HL-60 (cell line): Measurements from ENCODE around the gene FILIP1L.

Experiments
- DNase-seq, 2 experiments: peaks; one replicate each; pipeline ENCODE4 v3.0.0-alpha.2; 2010 to 2020; ENCODE audit warnings: low read depth in 1 of 2, low spot score in 1 of 2
- H3K27ac ChIP-seq: fragments of 250-450 bp; sonication (Bioruptor Pico); replicated peaks from 2 replicates; pipeline ENCODE4 v1.5.1; 2020; ENCODE audit warnings: mild to moderate bottlenecking, moderate library complexity
- H3K27me3 ChIP-seq: fragments of 250-450 bp; sonication (Bioruptor Pico); 2 replicates; pipeline ENCODE4 v1.5.1; 2021; ENCODE audit warnings: mild to moderate bottlenecking, moderate library complexity; ENCODE audit not compliant: insufficient read depth, poor library complexity, severe bottlenecking
- H3K4me3 ChIP-seq: replicated peaks from 2 replicates; pipeline ENCODE4 v1.5.1; 2011; ENCODE audit warnings: mild to moderate bottlenecking, control low read depth, low read length; ENCODE audit not compliant: insufficient read depth
- CTCF ChIP-seq: IDR thresholded peaks from one replicate; pipeline ENCODE4 v1.5.1; 2011; ENCODE audit warnings: low read length, control low read depth, inconsistent platforms; ENCODE audit not compliant: insufficient read depth
- GABPA ChIP-seq: IDR thresholded peaks from 2 replicates; pipeline ENCODE4 v1.6.1; 2012; ENCODE audit warnings: low read depth
- POLR2AphosphoS5 ChIP-seq: IDR thresholded peaks from 2 replicates; pipeline ENCODE4 v1.6.1; 2012; ENCODE audit warnings: low read depth
- REST ChIP-seq: IDR thresholded peaks from 2 replicates; pipeline ENCODE4 v1.6.1; 2012; ENCODE audit warnings: low read depth; ENCODE audit not compliant: insufficient replicate concordance
- SPI1 ChIP-seq: IDR thresholded peaks from 2 replicates; pipeline ENCODE4 v1.6.1; 2012; ENCODE audit warnings: low read depth, mild to moderate bottlenecking, borderline replicate concordance

The FILIP1L gene

GRCh38 chr3:100155590-100155989 is 41.3 kb upstream of the FILIP1L start:
- DNase-seq = no peak
- Histone ChIP-seq H3K27ac (peak overlapping the region; percentile 64), H3K27me3 (no peaks in the 10 kb centered on the region), H3K4me3 (no peak overlapping the region)
- TF ChIP-seq CTCF (no peak), POLR2AphosphoS5 (no peak), REST (no peak), GABPA (no peak), SPI1 (no peak)

GRCh38 chr3:100155128-100155527 is 40.8 kb upstream of the FILIP1L start:
- H3K4me3 ChIP-seq = no peak overlapping the region
- peak overlapping the region; percentile 64 for H3K27ac ChIP-seq
- DNase-seq = peak; percentile 52 to 80
- TF ChIP-seq REST (no peak), SPI1 (no peak), GABPA (no peak), CTCF (no peak), POLR2AphosphoS5 (no peak)
- no peaks in the 10 kb centered on the region for H3K27me3 ChIP-seq

GRCh38 chr3:100154171-100154570 is 39.9 kb upstream of the FILIP1L start:
- no peaks in the 10 kb centered on the region for H3K27me3 ChIP-seq
- DNase-seq = no peak
- no peak overlapping the region for H3K4me3 ChIP-seq
- TF ChIP-seq REST (no peak), CTCF (no peak), SPI1 (no peak), GABPA (no peak), POLR2AphosphoS5 (no peak)
- peak overlapping the region; percentile 64 for H3K27ac ChIP-seq
